ENCODE results near the gene VWCE.
"Not testable (repeated sequence)": the region's sequence is repeated elsewhere in the genome, so short reads cannot be mapped to it uniquely, and the experiment has no call there.

GRCh38 chr11:61241526-61241925 lies 53.6 kb downstream of the VWCE start:
- not testable (repeated sequence) for TF ChIP-seq CTCF (IDR thresholded peaks at IDR 0.05); POLR2A (IDR thresholded peaks at IDR 0.05); POLR2AphosphoS5 (IDR thresholded peaks at IDR 0.05; ENCODE audit: insufficient read depth in 1 of 2, low read depth in 1 of 2)

Measured in vagina (tissue), 2 donors.